Rectal smooth muscle tissue (tissue), 1 donor: ENCODE results near the gene SLC17A5.
A peak's percentile ranks its signal among the peaks of the same experiment; 100 is the strongest.

Experiments used
- H3K27ac ChIP-seq: one replicate; pipeline ENCODE4 v1.7.0; 2013; ENCODE audit warnings: low read depth, low read length, inconsistent platforms
- H3K27me3 ChIP-seq: one replicate; pipeline ENCODE4 v1.7.0; 2013; ENCODE audit warnings: low read length; ENCODE audit not compliant: control insufficient read depth, insufficient read depth
- H3K36me3 ChIP-seq: one replicate; pipeline ENCODE4 v1.7.0; 2013; ENCODE audit warnings: low read length; ENCODE audit not compliant: control insufficient read depth, insufficient read depth
- H3K4me1 ChIP-seq: one replicate; pipeline ENCODE4 v1.7.0; 2013; ENCODE audit warnings: low read length; ENCODE audit not compliant: control insufficient read depth, insufficient read depth
- H3K4me3 ChIP-seq: one replicate; pipeline ENCODE4 v1.7.0; 2013; ENCODE audit warnings: low read length
- H3K9ac ChIP-seq: one replicate; pipeline ENCODE4 v1.7.0; 2013; ENCODE audit warnings: low read length

The SLC17A5 gene

DNA sequence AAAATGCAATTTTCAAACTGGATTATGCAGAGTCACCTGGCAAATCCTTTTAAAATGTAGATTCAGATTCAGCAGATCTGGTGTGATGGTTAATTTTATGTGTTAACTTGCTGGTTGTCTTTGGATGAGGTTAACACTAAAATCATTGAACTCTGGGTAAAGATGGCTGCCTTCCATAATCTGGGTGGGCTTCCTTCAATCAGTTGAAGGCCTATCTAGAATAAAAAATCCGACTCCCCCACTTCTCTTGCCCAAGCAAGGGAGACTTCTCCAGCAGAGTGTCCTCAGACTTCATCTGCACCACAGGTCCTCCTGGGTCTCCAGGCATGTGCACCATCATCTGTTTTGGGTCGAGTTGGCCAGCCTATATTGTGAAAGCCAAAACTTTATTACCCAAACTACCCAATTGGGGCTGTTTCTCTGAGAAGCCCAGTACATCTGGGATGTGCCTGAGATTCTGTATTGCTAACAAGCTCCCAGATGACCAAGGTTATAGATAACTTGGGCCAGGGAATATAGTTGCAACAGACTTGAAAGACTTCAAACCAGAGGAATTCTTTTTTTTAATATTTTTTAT lies 1.6 kb upstream of the SLC17A5 start:
- no peak overlapping the region for H3K27ac ChIP-seq
- H3K4me3 ChIP-seq = no peak overlapping the region
- no peaks in the 10 kb centered on the region for H3K36me3 ChIP-seq
- H3K27me3 ChIP-seq = no peaks in the 10 kb centered on the region
- no peaks in the 10 kb centered on the region for H3K4me1 ChIP-seq
- no peak overlapping the region for H3K9ac ChIP-seq

DNA sequence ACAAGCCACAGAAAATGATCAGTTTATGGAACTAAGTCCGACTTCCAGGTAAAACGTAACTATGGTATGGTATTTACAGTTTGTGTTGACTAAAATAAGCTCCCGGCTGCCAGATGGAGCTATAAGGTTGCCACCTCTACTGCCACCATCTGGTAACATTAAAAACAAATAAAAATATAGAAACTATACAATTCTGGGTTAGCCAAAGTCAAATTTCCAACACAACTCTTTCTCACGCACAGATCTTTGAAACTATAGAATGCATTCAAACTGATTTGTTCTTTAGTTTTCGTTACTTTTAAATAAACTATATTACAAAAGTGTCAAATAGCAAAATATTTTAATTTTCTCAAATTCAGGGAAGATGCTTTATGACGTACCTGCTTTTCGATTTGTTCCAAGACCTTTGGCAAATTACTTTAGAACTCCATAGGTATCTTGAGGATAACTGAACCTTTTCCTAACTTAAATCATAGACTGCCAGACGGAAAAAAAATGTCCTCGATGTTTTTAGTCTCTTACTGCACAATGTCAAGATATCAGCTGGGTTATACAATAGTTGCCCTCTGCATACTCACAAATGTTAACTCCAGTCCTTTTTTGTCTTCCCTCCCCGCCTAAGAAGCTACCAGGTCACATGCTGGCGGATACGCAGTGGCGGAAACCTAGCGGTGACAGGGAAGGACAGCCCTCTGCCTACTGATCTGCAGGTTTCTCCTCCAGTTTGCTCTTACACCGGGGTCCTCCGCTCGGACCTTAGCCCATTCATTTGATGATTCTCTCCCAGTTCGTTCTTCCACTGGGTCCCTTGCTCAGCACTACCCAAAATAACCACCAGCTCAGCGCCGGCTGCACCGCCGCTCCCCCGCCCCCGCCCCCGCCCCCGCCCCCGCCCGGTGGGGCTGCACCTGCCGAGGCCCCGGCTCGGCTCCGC lies 888 bp downstream of the SLC17A5 start:
- Histone ChIP-seq H3K27me3 (no peaks in the 10 kb centered on the region), H3K27ac (peak overlapping the region; percentile 96), H3K9ac (no peak overlapping the region), H3K36me3 (peaks cover 3% of the 10 kb centered on the region), H3K4me1 (no peaks in the 10 kb centered on the region), H3K4me3 (peak overlapping the region; percentile 95)

DNA sequence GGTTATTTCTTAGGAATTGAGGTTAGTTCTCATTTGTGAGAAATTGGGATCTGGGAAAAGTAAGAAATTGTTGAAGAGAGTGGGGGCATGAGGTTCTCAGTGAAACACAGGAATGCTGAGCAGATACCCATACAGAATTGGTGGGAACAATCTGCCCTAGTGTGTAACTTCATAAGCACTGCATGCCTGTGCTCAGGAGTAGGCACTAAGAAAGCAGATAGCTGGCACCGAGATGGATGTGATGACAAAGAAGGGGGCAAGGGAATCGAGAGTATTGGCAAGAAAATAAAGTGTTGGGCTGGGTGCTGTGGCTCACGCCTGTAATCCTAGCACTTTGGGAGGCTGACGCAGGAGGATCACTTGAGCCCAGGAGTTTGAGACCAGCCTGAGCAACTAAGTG lies 4.0 kb downstream of the SLC17A5 start:
- Histone ChIP-seq H3K36me3 (peaks cover 3% of the 10 kb centered on the region), H3K27ac (no peak overlapping the region), H3K4me1 (no peaks in the 10 kb centered on the region), H3K9ac (no peak overlapping the region), H3K27me3 (no peaks in the 10 kb centered on the region), H3K4me3 (no peak overlapping the region)

GRCh38 chr6:73648166-73648565 lies 5.6 kb downstream of the SLC17A5 start:
- H3K4me3 ChIP-seq = no peak overlapping the region
- H3K9ac ChIP-seq = no peak overlapping the region
- no peaks in the 10 kb centered on the region for H3K27me3 ChIP-seq
- no peak overlapping the region for H3K27ac ChIP-seq
- no peaks in the 10 kb centered on the region for H3K4me1 ChIP-seq
- H3K36me3 ChIP-seq = peaks cover 3% of the 10 kb centered on the region

GRCh38 chr6:73644941-73645591 lies 8.7 kb downstream of the SLC17A5 start:
- H3K36me3 ChIP-seq = peaks cover 3% of the 10 kb centered on the region
- H3K27ac ChIP-seq = no peak overlapping the region
- no peak overlapping the region for H3K9ac ChIP-seq
- H3K4me1 ChIP-seq = peaks cover 7% of the 10 kb centered on the region
- H3K27me3 ChIP-seq = no peaks in the 10 kb centered on the region
- H3K4me3 ChIP-seq = peak overlapping the region; percentile 48

GRCh38 chr6:73644030-73644429 lies 9.8 kb downstream of the SLC17A5 start:
- H3K27me3 ChIP-seq = no peaks in the 10 kb centered on the region
- H3K36me3 ChIP-seq = no peaks in the 10 kb centered on the region
- H3K9ac ChIP-seq = no peak overlapping the region
- H3K4me3 ChIP-seq = no peak overlapping the region
- H3K4me1 ChIP-seq = peaks cover 7% of the 10 kb centered on the region
- H3K27ac ChIP-seq = no peak overlapping the region

- H3K27ac ChIP-seq = no peak overlapping the region
- no peak overlapping the region for H3K4me3 ChIP-seq
- H3K9ac ChIP-seq = no peak overlapping the region
- no peaks in the 10 kb centered on the region for H3K27me3 ChIP-seq
- H3K4me1 ChIP-seq = peaks cover 7% of the 10 kb centered on the region
- no peaks in the 10 kb centered on the region for H3K36me3 ChIP-seq
Observed at GRCh38 chr6:73642530-73642929, 11.3 kb downstream of the SLC17A5 start.

DNA sequence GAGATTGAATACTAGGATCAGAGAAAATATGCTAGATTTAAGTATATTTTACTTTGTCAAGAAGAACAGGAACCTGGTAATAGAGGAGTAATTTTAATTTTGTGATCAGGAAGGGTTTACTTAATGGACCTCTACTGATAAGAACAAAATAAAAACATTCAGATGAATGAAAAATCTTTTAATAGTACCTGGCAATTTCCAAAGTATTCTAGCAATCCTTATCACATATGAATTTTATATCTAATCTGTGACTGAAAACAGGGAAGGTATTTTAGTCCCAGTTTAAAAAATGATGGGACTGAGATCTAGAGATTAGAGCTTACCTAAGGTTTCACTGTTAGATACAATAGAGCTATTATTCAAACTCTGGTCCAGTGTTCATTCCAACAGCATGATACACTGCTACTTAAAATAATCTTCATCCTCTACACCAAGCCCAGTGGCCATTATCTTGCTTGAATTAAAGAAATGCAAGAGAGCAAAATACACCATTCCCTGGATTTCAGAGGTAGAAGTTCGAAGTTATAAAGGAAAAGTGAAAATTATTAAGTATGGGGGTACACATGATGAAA lies 13.5 kb downstream of the SLC17A5 start:
- no peaks in the 10 kb centered on the region for H3K27me3 ChIP-seq
- H3K27ac ChIP-seq = no peak overlapping the region
- no peak overlapping the region for H3K4me3 ChIP-seq
- H3K4me1 ChIP-seq = peaks cover 7% of the 10 kb centered on the region
- H3K9ac ChIP-seq = no peak overlapping the region
- H3K36me3 ChIP-seq = no peaks in the 10 kb centered on the region

GRCh38 chr6:73639040-73639439 lies 14.8 kb downstream of the SLC17A5 start:
- Histone ChIP-seq H3K27me3 (no peaks in the 10 kb centered on the region), H3K4me1 (peaks cover 7% of the 10 kb centered on the region), H3K27ac (no peak overlapping the region), H3K9ac (no peak overlapping the region), H3K4me3 (no peak overlapping the region), H3K36me3 (no peaks in the 10 kb centered on the region)

GRCh38 chr6:73637404-73637803 lies 16.4 kb downstream of the SLC17A5 start:
- H3K9ac ChIP-seq = no peak overlapping the region
- no peak overlapping the region for H3K4me3 ChIP-seq
- H3K27me3 ChIP-seq = no peaks in the 10 kb centered on the region
- peaks cover 1% of the 10 kb centered on the region for H3K36me3 ChIP-seq
- H3K27ac ChIP-seq = no peak overlapping the region
- peaks cover 4% of the 10 kb centered on the region for H3K4me1 ChIP-seq

GRCh38 chr6:73636048-73636447 lies 17.7 kb downstream of the SLC17A5 start:
- no peak overlapping the region for H3K9ac ChIP-seq
- H3K27ac ChIP-seq = no peak overlapping the region
- H3K36me3 ChIP-seq = peaks cover 2% of the 10 kb centered on the region
- no peaks in the 10 kb centered on the region for H3K27me3 ChIP-seq
- H3K4me3 ChIP-seq = no peak overlapping the region
- H3K4me1 ChIP-seq = no peaks in the 10 kb centered on the region

DNA sequence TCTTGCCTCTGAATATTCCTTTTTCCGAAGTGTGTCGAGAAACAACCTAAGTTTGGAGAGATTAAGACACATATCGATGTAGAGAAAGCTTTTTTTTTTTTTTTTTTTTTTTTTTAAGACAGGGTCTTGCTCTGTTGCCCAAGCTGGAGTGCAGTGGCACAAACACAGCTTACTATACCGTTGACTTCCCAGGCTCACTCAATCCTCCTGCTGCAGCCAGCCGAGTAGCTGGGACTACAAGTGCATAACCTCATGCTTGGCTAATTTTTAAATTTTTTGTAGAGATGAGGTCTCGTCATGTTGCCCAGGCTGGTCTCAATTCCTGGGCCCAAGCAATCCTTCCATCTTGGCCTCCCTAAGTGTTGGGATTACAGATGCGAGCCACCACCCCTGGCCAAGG lies 21.4 kb downstream of the SLC17A5 start:
- H3K9ac ChIP-seq = no peak overlapping the region
- H3K4me1 ChIP-seq = no peaks in the 10 kb centered on the region
- H3K27me3 ChIP-seq = no peaks in the 10 kb centered on the region
- H3K4me3 ChIP-seq = no peak overlapping the region
- no peak overlapping the region for H3K27ac ChIP-seq
- peaks cover 2% of the 10 kb centered on the region for H3K36me3 ChIP-seq
